ENCODE measurements around the gene GPBP1L1.

The GPBP1L1 gene

DNA sequence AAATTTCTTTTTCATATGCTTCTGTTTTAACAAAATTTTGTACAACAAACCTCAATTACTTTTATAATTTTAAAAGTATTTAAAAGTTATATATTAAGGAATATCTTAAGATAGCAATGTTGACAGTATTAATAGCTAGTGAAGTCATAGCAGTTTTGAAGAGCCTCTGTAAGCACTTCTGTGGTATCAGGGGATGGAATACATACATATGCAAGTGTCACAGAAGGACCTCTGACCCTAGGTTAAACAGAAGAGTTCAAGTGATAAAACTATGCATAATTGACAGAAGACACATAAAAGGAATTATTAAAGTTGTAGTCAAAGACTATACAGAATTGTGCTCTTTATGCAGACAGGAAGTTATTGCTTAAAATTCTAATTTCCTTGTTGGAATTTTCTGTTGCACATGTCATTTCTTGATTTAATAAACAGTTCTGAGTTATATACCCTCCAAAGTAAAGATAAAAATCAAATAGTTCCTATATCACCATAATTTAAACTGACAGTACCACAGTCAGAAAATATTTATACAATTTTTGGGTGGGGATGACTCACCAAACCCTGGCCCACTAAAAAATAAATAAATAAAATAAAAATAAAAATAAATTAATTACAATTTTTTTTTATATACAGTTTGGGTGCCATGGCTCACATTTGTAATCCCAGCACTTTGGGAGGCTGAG, 37.1 kb upstream of the GPBP1L1 start:
- Histone ChIP-seq H4K20me1 (ENCODE audit: control insufficient read depth, insufficient read depth, low read depth, low read length) (no peaks in the 10 kb centered on the region), H3K9me2 (replicated peaks; ENCODE audit: control insufficient read depth, low read length) (no peaks in the 10 kb centered on the region), H3K9me3 (ENCODE audit: control insufficient read depth, insufficient read depth, low read length) (no peaks in the 10 kb centered on the region), H3F3A (ENCODE audit: control insufficient read depth, insufficient read depth) (peaks cover 13% of the 10 kb centered on the region), H3K4me1 (ENCODE audit: control insufficient read depth, low read length) (no peaks in the 10 kb centered on the region), H3K4me2 (ENCODE audit: low read length) (no peak overlapping the region), H3K36me3 (ENCODE audit: control insufficient read depth, low read length) (no peaks in the 10 kb centered on the region), H3K4me3 (ENCODE audit: low read length) (no peak overlapping the region), H3K27me3 (ENCODE audit: control insufficient read depth, low read length) (no peaks in the 10 kb centered on the region), H3K27ac (ENCODE audit: low read depth, low read length) (no peak overlapping the region), H3K79me2 (ENCODE audit: control insufficient read depth, low read length) (no peaks in the 10 kb centered on the region)
- TF ChIP-seq, protein P1, sequence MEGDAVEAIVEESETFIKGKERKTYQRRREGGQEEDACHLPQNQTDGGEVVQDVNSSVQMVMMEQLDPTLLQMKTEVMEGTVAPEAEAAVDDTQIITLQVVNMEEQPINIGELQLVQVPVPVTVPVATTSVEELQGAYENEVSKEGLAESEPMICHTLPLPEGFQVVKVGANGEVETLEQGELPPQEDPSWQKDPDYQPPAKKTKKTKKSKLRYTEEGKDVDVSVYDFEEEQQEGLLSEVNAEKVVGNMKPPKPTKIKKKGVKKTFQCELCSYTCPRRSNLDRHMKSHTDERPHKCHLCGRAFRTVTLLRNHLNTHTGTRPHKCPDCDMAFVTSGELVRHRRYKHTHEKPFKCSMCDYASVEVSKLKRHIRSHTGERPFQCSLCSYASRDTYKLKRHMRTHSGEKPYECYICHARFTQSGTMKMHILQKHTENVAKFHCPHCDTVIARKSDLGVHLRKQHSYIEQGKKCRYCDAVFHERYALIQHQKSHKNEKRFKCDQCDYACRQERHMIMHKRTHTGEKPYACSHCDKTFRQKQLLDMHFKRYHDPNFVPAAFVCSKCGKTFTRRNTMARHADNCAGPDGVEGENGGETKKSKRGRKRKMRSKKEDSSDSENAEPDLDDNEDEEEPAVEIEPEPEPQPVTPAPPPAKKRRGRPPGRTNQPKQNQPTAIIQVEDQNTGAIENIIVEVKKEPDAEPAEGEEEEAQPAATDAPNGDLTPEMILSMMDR (IDR thresholded peaks at IDR 0.05; ENCODE audit: low read depth, low read length, poor library complexity, severe bottlenecking), result no peak
- TF ChIP-seq EZH2phosphoT487 (IDR thresholded peaks at IDR 0.05; ENCODE audit: borderline replicate concordance, low read length), result no peak

DNA sequence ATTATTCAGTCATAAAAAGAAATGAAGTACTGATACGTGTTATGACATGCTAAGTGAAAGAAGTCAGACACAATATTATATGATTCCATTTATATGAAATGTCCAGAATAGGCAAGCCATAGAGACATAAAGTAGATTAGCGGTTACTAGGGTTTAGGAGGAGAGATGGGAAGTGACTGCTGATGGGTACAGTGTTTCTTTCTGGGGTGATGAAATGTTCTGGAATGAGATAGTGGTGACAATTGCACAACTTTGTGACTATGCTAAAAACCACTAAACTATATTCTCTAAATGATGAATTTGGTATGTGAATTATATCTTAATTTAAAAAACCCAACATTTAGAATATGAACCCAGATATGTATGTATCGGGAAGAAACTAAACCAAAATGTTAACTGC, 36.5 kb upstream of the GPBP1L1 start:
- Histone ChIP-seq H3K27me3 (ENCODE audit: control insufficient read depth, low read length) (no peaks in the 10 kb centered on the region), H3K79me2 (ENCODE audit: control insufficient read depth, low read length) (no peaks in the 10 kb centered on the region), H3F3A (ENCODE audit: control insufficient read depth, insufficient read depth) (peaks cover 12% of the 10 kb centered on the region), H3K9me3 (ENCODE audit: control insufficient read depth, insufficient read depth, low read length) (no peaks in the 10 kb centered on the region), H3K4me2 (ENCODE audit: low read length) (no peak overlapping the region), H3K36me3 (ENCODE audit: control insufficient read depth, low read length) (no peaks in the 10 kb centered on the region), H3K4me3 (ENCODE audit: low read length) (no peak overlapping the region), H3K27ac (ENCODE audit: low read depth, low read length) (no peak overlapping the region), H4K20me1 (ENCODE audit: control insufficient read depth, insufficient read depth, low read depth, low read length) (no peaks in the 10 kb centered on the region), H3K9me2 (replicated peaks; ENCODE audit: control insufficient read depth, low read length) (no peaks in the 10 kb centered on the region), H3K4me1 (ENCODE audit: control insufficient read depth, low read length) (no peaks in the 10 kb centered on the region)
- TF ChIP-seq EZH2phosphoT487 (IDR thresholded peaks at IDR 0.05; ENCODE audit: borderline replicate concordance, low read length), result no peak
- TF ChIP-seq, protein P1 (IDR thresholded peaks at IDR 0.05; ENCODE audit: low read depth, low read length, poor library complexity, severe bottlenecking), result no peak

DNA sequence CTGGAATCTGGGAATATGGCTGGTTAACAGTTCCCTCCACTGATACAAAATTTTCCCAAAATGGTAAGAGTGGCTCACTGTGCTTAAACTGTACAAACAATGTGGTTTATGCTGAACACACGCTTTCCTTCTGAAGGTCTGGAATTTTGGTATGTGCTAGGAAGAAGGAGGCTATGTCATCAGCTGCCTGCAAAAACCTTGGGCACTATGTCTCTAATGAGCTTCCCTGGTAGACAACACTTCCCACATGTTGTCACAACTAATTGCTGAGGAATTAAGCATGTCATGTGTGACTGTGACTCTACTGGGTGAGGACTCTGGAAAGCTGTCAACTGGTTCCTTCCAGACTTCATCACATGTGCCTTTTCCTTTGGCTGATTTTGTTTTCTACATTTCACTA, 34.9 kb upstream of the GPBP1L1 start:
- H3K9me3 ChIP-seq (ENCODE audit: control insufficient read depth, insufficient read depth, low read length), result no peaks in the 10 kb centered on the region
- H3K4me1 ChIP-seq (ENCODE audit: control insufficient read depth, low read length), result no peaks in the 10 kb centered on the region
- H3F3A ChIP-seq (ENCODE audit: control insufficient read depth, insufficient read depth), result peaks cover 9% of the 10 kb centered on the region
- TF ChIP-seq, protein P1 (IDR thresholded peaks at IDR 0.05; ENCODE audit: low read depth, low read length, poor library complexity, severe bottlenecking), result no peak
- TF ChIP-seq EZH2phosphoT487 (IDR thresholded peaks at IDR 0.05; ENCODE audit: borderline replicate concordance, low read length), result no peak
- H3K27ac ChIP-seq (ENCODE audit: low read depth, low read length), result no peak overlapping the region
- H3K4me3 ChIP-seq (ENCODE audit: low read length), result no peak overlapping the region
- no peaks in the 10 kb centered on the region for H3K9me2 ChIP-seq (replicated peaks; ENCODE audit: control insufficient read depth, low read length)
- no peak overlapping the region for H3K4me2 ChIP-seq (ENCODE audit: low read length)
- no peaks in the 10 kb centered on the region for H3K27me3 ChIP-seq (ENCODE audit: control insufficient read depth, low read length)
- no peaks in the 10 kb centered on the region for H3K36me3 ChIP-seq (ENCODE audit: control insufficient read depth, low read length)
- no peaks in the 10 kb centered on the region for H3K79me2 ChIP-seq (ENCODE audit: control insufficient read depth, low read length)
- no peaks in the 10 kb centered on the region for H4K20me1 ChIP-seq (ENCODE audit: control insufficient read depth, insufficient read depth, low read depth, low read length)

All from DOHH2 (cell line).